GM19240 (cell line): Measurements from ENCODE around the gene RAMP1.

Experiments used
- DNase-seq: peaks from one replicate; pipeline ENCODE4 v3.0.0; 2011; ENCODE audit warnings: low spot score; ENCODE audit not compliant: insufficient read length

The RAMP1 gene

DNA sequence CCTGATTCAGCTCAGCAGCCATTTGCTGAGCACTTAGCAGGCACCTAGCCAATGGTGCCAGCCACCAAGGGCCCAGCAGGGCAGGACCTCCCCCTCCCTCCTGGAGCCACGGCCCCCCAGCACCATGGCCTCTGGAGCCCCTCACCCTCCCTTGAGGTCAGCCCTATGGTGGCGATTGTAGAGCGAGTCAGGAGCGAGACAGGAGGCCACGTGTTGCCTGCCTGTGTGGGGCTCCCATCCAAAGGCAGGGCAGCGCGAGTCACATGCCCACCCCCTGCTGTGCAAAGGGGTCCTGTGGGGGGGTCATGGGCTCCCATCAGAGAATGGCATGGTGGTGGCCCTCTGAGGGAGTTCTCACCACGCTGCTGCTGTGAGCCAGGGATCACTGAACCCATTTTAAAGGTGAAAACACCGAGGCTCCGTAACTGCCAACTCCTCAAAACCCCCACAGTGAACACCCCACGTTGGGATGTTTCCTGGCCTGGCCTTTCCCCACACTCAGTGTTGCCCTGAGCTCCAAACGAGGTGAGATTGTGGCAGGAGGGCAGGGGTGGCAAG is 35.6 kb downstream of the RAMP1 start:
- DNase-seq: no peak

DNA sequence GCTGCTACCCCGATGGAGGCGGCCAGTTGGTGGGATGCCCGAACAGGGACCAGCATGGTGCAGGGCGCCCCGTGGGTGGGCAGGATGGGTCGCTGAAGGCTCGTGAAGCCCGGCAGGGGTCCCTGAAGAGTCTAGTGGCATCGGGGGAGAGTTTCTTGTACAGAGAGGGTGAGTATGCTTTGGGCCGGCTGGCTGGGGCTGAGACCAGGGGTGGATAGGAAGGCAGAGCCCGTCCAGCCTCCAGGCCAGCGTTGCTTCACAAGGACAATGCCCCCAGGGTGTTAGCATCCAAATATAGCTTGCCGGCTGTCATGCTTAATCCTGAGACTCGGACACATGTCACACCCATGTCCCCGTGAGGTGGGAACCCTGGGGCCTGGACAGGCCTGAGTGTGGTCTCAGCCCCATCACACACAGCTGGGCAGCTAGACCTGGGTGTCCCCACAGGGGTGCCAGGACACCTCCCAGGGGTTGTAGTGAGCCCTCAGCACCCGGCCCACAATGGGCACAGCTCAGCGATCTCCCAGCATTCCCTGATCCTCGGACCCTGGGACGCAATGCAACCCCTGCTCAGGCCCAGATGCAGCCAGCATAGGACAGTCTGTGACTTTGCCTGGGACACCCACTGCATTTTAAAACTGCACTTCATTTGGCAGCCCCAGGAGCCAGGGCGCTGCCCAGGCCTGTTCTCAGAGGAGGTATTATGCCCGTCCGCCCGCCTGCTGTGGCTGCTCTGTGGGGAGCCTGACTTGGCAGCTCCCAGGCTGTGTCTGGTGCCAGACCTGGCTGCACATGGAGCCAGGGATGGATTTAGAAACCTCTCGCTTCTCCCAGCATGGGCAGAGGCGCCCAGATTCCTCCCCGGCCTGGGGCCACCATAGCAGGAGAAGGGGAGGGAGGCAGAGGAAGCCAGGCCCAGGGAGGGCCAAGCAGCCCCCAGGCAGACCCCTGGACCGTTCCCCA is 36.4 kb downstream of the RAMP1 start:
- DNase-seq: no peak

DNA sequence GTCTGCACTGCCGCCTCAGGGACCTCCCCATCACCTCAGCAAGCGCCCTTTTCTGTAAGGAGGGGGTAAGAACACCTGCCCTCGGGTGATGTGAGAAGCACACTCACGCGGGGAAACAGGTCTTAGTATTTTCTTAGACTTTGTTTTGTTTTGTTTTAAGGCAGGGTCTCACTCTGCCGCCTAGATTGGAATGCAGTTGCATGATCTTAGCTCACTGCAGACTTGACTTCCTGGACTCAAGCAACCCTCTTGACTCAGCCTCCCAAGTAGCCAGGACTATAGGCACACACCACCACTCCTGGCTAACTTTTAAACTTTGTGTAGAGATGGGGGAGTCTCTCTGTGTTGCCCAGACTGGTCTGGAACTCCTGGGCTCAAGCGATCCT is 37.1 kb downstream of the RAMP1 start:
- no peak for DNase-seq

DNA sequence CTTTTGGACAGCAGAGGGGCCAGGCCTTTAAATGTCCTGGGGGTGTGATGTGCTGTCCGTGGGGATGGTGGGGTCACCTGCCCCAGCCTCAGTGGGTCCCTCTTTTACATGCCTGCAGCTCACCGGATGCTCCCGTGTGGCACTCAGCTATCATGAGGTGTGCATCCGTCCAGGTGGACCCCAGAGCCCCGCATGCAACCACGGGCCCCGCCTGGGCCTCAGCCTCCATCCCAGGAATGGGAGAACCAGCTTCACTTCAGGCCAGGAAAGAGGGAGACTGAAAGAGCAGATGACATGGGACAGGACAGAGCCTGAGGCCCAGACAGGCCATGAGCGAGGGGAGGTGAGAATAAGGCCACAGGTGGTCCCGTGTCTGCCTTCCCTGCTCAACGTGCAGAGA is 37.5 kb downstream of the RAMP1 start:
- no peak for DNase-seq

DNA sequence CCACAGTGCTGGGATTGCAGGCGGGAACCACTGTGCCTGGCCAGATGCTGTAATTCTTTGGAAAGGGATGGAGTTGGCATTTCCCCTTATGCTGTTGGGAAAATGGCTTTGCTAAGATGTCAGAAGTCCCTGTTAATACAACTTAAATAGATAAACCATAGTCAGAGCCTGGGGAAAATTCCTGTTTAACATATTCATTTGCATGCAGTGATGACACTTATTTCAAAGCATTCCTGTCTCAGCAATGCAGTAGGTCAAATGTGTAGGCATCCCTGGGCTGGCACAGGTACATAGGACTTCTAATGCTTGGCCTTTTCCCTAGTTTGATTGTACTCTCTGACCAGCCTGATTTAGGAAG is 38.6 kb downstream of the RAMP1 start:
- no peak for DNase-seq

DNA sequence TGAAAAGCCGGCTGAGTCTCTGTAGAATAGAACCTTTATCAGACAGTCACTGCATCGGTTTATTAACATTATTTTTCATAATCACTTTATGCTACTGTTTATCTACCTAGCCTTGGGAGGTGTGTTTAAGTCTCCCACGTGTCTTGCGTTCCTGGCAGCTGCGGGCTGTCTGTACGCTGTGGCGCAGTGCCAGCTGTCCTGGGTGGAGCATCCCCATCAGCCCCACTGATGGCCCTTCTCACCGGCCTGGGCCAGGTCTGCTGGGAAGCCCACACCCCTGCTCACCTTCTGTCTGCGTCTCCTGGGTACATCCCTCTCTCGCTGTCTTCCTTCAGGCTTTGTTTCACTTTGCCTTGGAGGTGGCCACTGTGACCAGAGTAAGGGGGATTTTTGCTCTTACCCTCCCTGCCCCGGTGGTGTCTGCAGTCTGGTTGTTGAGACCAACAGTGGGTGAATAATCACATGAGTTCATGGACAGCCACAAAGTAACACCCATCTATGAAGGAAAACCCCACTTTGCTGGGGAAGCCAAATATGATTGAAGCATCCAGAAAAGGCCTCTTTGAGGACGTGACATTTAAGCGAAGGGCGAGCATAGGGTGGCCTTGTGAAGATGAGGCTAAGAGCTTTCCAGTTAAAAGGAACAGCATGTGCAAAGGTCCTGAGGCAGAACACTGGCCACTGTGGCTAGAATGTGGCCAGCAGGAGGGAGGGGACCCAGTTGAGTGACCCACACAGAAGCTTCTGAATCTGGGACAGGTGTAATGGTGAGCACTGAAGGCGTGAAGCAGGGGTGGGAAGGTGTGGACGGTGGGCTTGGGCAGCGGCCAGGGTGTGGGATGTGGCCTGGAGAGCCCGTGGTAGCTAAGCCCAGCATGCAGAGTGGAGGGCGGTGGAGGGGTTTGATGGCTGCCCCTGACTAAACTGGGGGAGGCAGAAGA is 41.7 kb downstream of the RAMP1 start:
- no peak for DNase-seq

DNA sequence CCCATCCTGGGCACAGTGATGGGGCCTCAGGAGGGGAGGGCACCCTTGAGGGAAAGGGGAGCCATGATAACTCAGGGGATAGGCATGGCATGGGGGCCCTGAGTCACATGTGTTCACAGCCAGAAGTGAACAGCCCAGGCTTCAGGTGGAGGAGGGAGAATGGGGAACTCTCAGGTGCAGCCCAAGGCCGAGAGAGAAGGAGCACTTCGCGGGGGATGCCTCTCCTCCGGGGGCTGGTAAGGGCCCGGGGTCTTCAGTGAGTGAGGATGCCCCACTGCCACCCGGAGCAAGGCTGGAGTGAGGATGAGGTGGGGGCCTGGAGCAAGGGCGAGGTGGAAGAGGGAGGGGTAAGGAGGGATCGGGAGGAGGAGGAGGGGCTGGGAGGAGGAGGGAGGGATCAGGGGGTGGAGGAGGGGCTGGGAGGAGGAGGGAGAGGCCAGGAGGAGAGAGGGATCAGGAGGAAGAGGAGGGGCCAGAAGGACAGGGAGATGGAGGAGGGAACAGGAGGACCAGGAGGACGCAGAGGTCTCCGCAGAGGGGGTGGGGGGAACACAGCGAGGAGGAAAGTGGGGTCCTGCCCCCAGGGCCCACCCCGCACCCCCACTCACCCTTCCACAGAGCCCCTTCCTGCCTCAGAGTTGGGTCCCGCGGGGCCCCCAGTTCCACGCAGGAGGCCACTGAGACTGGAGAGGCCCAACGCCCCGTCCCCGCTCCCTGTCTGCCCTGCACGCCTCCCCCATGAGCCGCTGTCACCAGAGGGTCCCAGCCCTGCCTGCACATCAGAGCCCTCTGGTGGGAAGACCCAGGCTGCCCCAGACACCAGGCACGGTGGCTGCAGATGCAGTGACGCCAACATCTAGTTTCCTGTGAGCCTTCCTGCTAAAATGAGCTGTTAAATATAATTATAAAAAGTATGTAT is 42.8 kb downstream of the RAMP1 start:
- no peak for DNase-seq

DNA sequence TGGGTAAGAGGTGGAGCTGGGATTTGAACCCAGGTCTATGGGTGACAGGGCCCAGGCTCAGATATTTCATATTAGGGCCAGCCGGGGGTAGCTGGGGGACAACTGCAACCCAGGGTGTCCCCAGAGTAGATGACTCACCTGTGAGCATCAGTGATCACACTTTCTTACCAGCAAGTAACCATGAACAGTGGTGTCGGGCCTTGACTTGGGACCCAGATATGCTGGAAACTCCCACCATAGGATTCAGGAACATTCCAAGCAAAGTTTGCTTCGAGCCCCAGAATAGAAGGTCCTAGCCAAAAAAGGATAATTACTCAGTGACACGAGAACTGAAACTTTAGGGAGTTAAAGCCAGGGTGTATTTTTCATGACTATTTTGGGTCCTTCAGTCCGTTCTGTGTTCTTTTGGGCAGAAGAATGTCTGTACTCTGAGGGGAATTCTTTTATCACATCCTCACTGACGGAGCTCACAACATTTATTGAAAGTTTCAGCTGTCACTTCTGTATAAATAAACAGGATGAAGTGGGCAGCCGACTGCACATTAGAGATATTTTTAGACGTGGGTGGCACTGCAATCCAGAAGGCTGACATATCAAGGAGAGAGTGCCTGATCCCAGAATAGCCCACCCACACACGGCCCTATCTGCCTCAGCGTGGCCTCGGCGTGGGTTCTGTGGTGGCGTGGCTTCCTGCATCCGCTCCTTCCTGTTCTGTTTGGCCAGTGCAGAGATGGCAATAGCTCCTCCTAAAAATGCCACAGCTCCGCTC is 45.6 kb downstream of the RAMP1 start:
- no peak for DNase-seq

DNA sequence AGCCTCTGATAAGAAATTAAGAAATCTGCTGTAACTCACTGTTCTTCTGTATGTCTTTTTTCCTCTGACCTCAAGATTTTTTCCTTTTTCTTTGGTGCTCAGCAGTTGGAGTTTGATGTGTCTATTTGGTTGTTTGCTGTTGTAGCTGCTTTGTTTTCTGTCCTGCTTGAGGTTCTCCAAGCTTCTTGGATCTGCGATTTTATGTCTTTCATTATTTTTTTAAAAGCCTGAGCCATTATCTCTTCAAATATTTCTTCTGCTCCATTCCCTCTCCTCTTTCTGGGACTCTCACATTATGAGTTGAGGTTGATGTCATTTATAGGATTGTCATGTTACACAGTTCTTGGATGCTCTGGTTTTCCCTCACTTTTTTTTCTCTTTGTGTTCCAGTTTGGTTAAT is 47.7 kb downstream of the RAMP1 start:
- DNase-seq: no peak

DNA sequence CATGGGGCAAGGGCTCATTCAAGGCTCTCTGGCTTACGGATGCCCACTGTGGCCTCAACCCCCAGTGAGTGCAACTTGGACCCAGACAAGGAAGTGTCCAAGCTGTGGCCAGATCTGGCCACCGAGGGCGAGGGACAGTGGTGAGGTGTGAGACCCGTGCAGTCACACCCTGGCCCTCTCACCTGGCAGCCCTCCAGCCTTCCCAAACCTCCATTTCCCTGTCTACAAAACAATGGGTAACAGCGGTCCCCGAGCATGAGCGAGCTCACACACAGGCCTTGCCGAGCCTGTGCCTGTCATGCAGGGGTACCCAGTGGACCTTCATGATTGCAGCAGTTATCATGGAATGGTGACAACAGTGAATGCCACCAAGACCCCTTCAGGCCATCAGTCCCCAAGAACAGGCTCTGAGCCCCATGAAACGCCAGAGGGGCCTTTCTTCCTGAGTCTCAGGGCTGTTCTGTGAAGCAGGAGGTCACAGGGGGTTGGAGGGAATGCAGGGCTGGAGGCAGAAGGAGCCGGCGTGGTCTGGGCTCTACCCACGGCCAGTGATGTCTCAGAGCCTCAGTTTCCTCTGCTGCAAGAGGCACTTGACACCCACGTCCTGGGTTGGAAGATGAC is 49.8 kb downstream of the RAMP1 start:
- no peak for DNase-seq

DNA sequence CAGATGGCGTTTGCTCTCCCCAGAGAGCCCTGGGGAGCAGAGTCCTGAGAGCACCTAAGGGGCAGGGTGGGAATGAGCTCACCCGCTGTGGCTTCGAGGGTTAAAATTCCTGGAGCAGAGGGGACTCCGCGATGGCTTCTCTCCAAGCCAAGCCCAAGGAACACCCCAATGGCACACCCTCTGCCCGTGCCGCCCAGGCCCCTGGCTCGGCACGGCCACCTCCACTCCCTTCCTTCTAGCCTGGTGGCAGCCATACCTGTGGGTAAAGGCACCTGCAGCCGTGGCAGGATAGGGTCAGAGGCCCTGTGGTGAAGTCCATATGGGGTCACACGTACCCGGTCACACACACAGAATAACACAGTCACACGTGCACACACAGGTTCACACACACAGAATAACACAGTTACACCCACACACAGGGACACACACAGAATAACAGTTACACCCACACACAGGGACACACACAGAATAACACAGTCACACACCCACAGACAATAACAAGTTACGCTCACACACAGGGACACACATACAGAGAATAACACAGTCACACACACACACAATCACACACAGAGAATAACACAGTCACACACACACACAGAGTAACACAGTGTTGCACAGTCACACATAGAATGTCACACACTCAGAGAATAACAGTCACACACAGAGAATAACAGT is 50.5 kb downstream of the RAMP1 start:
- no peak for DNase-seq

DNA sequence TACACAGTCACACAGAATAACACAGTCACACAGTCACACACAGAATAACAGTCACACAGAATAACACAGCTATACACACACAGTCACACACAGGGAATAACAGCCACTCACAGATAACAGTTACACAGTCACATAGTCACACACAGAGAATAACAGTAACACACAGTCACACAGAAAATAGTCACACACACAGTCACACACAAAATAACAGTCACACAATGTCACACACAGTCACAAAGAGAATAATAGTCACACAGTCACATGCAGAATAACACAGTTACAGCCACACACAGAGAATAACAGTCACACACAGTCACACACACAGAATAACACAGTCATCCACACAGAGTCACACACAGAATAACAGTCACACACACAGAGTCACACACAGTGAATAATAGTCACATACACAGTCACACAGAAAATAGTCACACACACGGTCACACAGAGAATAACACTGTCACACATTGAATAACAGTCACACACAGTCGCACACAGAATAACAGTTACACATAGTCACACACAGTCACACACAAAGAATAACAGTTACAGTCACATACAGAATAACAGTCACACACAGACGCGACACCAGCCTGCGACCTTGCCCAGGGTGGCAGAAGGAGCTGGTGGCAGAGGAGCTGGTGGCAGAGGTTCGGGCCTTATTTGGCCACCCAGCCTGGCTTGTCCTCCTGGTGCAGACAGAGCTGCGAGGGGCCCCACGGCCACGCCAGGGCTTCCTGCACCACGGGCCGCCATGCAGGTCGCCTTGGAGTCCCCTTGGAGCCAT is 51.3 kb downstream of the RAMP1 start:
- DNase-seq: no peak

DNA sequence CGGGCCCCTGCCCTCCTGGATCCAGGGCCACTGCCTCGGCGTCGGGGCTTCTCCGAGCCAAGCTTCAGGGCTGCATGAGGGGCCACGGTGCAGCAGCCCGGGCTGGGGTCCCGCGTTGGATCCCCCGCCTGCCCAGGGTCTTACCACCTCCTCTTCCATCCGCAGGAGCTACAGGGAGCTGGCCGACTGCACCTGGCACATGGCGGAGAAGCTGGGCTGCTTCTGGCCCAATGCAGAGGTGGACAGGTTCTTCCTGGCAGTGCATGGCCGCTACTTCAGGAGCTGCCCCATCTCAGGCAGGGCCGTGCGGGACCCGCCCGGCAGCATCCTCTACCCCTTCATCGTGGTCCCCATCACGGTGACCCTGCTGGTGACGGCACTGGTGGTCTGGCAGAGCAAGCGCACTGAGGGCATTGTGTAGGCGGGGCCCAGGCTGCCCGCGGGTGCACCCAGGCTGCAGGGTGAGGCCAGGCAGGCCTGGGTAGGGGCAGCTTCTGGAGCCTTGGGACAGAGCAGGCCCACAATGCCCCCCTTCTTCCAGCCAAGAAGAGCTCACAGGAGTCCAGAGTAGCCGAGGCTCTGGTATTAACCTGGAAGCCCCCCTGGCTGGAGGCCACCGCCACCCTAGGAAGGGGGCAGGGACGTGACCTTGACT is 52.1 kb downstream of the RAMP1 start:
- no peak for DNase-seq

DNA sequence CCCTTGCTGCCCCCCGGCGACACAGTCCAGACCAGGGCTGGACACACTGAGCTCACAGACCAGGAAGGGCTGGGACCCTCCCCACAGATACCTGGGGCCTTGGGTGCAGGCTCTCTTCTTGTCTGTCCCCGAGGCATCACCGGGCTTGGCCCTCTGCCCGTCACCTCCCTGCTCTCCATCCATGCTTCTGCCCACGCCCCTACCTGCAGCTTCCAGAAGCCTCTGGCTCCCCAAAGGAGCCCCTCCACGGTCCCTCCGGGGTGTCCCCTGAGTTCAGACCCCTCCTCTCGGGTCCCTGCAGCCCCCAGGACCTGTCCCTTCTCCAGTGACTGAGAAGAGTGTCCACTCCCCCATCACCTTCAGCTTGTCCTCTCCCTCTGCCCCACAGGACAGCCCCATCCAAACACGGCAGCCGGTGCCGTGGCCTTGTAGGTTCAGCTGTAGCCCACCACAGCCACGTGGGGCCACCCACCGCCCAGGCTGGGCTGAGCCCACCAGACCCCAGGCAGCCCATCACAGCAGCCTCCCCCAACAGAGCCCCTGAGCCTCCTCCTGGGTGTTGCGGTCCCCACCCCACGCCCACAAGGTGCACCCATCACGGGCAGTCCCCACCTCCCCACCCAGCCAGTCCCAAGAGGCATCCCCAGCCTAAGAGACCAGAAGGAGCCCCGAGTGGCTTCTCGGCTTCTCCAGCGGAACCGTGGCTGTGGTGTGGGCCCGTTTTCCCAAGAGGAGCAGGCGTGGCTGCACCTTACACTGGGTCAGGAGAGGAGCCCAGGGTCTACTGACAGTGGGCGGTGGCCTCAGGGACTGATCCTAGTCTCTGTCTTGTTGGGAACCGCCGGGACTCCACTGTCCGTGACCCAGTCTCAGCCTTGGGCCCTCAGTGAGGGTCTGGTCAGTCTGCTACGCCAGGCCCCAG is 53.1 kb downstream of the RAMP1 start:
- no peak for DNase-seq

DNA sequence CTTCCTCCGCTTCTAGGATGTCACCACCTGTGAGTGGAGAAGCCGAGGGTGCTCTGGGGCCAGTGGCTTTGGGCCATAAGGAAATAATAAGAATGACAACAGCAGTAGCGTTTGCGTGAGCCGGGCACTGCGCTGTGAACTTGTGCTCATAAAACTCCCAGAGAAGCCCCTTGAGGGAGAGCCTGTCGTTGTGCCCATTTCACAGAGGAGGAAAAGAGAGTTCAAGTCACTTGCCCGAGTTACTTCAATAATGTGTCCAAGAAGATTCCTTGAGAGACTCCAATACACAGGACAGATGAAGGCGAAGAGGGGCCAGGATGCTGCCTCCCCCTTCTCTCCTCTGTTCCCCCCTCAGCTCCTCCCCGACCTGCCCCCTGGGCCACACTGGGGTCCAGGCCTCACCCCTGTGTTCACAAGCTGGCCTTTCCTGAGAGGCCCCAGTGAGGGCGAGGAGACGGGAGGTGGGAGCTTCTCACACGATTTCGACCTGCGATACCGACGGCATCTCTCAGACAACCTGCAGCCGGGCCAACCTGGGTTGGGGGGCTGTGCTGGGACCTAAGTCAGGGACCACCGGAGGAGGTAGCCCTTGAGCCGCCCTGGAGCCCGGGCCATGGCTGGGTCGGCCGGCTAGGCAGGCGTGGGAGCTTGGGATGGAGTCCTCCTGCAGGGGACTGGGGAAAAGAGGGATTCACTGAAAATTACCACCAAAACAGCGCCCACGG is 53.9 kb downstream of the RAMP1 start:
- no peak for DNase-seq

DNA sequence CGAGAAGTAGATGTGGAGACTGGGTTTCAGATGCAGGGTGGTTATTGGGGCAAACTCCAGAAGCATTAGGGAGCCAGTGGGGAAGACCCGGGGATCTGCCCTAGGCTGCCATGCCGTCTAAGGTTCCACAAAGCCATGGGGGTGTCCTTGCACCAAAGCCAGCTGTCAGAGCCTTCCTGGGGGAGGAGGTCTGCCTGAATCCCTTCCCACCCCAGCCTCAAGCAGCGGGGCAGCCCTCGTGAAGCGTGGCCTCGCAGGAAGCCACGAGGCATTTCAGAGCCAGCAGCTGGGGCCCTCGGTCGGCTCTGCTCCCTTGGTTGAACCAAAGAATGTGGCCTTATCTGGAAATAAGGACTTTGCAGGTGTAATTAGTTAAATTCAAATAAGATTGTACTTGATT is 56.2 kb downstream of the RAMP1 start:
- no peak for DNase-seq
